Stimulated activated memory B cell treated with anti-CD40 and anti-IgM and Interleukin-4, amounts not matched to agents 10 μg/mL and 1 μg/mL and 100 μg/mL, for 72 hours (primary cell): Measurements from ENCODE around the gene TOP3B.
A peak's percentile ranks its signal among the peaks of the same experiment; 100 is the strongest.

Experiments
- ATAC-seq: fragments of 150-1000 bp; cut with Tn5 transposase; 2 replicates; pipeline ENCODE4 v1.10.0; 2021
- H3K27ac Mint-ChIP-seq: one replicate; pipeline ENCODE4 v1.8.0; 2022; ENCODE audit warnings: mild to moderate bottlenecking, mixed read lengths
- H3K27me3 Mint-ChIP-seq: one replicate; pipeline ENCODE4 v1.8.0; 2022; ENCODE audit warnings: mixed read lengths
- H3K36me3 Mint-ChIP-seq: one replicate; pipeline ENCODE4 v1.8.0; 2022; ENCODE audit warnings: mixed read lengths
- H3K4me1 Mint-ChIP-seq: one replicate; pipeline ENCODE4 v1.8.0; 2022; ENCODE audit warnings: mixed read lengths
- H3K4me3 Mint-ChIP-seq: one replicate; pipeline ENCODE4 v1.8.0; 2022; ENCODE audit warnings: mild to moderate bottlenecking, moderate library complexity, mixed read lengths
- H3K9me3 Mint-ChIP-seq: one replicate; pipeline ENCODE4 v1.8.0; 2022; ENCODE audit warnings: mixed read lengths

The TOP3B gene, protein sequence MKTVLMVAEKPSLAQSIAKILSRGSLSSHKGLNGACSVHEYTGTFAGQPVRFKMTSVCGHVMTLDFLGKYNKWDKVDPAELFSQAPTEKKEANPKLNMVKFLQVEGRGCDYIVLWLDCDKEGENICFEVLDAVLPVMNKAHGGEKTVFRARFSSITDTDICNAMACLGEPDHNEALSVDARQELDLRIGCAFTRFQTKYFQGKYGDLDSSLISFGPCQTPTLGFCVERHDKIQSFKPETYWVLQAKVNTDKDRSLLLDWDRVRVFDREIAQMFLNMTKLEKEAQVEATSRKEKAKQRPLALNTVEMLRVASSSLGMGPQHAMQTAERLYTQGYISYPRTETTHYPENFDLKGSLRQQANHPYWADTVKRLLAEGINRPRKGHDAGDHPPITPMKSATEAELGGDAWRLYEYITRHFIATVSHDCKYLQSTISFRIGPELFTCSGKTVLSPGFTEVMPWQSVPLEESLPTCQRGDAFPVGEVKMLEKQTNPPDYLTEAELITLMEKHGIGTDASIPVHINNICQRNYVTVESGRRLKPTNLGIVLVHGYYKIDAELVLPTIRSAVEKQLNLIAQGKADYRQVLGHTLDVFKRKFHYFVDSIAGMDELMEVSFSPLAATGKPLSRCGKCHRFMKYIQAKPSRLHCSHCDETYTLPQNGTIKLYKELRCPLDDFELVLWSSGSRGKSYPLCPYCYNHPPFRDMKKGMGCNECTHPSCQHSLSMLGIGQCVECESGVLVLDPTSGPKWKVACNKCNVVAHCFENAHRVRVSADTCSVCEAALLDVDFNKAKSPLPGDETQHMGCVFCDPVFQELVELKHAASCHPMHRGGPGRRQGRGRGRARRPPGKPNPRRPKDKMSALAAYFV

DNA sequence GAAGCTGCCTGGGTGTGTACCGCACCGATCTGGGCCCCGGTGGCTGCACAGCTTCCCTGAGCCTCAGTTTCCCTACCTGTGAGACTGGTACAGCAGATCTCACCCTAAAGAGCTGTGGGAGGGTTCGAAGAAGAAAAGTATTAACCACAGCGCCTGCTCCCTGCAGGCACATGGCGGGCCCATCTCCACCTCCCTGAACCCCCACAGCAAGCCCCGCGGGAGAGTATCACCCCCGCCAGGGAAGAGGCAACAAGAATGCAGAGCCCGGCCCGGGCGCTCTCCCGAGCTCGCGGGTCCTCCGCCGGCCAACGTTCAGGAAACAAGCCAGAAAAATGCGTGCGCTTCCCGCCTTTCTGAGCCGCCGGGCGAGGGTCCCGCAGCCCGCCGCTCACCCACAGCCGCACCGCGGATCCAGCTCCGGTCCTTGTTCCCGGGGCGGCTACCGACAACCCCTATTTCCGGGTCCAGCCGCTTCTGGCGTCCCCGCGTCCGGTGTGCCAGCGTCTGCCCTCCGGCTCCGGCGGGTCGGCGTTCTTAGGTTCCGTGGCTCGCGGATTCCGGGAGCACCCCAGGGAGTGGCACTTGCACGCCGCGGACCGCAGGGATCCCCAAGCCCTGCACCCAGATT, at the start of gene TOP3B:
Gene TOP3B (minus strand): TSS at position 450 of the 628 bp plus-strand sequence. CDS start 7,078 bp downstream, outside the sequence.
- Mint-ChIP-seq H3K27me3 (no peaks in the 10 kb centered on the region), H3K36me3 (peaks cover 14% of the 10 kb centered on the region), H3K9me3 (no peaks in the 10 kb centered on the region), H3K4me1 (peaks cover 55% of the 10 kb centered on the region), H3K27ac (peak within 1 kb of the TSS; percentile 92), H3K4me3 (peak within 1 kb of the TSS; percentile 90)
- ATAC-seq = peak; percentile 90

DNA sequence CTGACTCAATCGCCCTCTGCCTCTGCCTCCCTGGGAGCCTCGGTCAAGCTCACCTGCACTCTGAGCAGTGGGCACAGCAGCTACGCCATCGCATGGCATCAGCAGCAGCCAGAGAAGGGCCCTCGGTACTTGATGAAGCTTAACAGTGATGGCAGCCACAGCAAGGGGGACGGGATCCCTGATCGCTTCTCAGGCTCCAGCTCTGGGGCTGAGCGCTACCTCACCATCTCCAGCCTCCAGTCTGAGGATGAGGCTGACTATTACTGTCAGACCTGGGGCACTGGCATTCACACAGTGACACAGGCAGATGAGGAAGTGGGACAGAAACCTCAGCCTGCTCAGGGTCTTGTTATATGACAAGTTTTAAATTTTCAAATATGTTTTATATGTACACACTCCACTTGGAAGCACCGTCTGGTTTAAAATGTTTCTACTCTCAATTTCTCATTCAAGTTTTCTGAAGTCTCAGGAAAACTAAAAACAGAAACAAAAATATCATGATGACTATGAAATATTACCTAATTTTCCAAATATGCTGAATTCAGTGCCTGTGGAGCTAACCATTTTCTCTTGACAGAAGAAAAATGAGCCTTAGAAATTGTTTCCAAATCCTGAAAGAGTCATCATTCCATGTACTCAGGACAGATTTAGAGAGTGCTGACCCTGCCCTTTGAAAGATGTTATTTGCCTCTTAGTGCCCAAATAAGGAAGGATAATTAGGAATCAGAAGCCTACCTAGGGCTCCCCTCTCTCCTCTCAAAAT, 48.8 kb upstream of the TOP3B start:
- peak; percentile 83 for ATAC-seq
- Mint-ChIP-seq H3K9me3 (no peaks in the 10 kb centered on the region), H3K36me3 (no peaks in the 10 kb centered on the region), H3K4me3 (peak overlapping the region; percentile 78), H3K27me3 (no peaks in the 10 kb centered on the region), H3K4me1 (peaks cover 72% of the 10 kb centered on the region), H3K27ac (peak overlapping the region; percentile 94)

DNA sequence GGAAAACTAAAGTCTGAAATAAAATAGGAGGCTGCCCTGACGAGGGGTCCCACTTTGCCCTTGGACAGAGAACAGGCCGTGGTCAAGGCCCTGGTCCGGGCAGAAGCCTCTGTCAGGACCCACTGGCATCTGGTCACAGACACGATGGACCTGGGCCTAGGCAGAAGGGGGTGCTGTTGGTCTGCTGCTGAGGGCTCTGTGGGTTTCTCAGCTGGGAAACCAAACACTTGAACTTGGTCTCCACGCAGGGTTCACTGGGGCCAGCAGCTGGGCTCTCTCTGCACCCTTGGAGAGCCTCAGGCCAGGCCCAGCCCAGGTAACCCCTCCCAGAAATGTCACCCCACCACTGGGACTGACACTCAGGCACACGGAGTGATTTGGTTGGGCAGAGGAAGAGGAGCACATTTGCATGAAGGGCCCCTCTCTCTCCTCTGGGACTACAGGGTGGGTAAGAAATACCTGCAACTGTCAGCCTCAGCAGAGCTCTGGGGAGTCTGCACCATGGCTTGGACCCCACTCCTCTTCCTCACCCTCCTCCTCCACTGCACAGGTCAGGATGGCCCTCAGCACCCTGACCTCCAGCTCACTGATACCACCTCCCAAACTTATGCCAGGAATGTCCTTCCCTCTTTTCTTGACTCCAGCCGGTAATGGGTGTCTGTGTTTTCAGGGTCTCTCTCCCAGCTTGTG, 48.1 kb upstream of the TOP3B start:
- peak; percentile 89 for ATAC-seq
- Mint-ChIP-seq H3K27me3 (no peaks in the 10 kb centered on the region), H3K9me3 (no peaks in the 10 kb centered on the region), H3K27ac (peak overlapping the region; percentile 94), H3K4me3 (peak overlapping the region; percentile 78), H3K4me1 (peaks cover 72% of the 10 kb centered on the region), H3K36me3 (no peaks in the 10 kb centered on the region)

DNA sequence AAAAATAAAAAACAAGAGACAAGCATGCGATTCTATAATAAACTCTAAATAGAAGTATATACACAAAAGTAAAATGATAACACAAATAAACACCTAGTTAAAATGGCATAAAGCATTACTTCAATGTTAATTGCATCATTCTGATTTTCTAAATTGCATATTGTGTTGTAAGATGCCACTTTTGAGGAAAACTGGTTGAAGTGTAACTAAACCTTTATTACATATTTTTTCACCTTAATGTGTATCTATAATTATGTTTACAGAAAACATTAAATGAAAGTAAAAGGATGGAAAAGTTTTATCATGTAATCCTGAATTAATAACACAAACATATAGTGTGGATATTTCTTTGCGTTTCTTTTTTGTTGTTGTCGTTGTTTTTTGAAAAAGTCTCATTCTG, 45.4 kb upstream of the TOP3B start:
- Mint-ChIP-seq H3K27ac (peak overlapping the region; percentile 97), H3K4me1 (peaks cover 61% of the 10 kb centered on the region), H3K9me3 (no peaks in the 10 kb centered on the region), H3K27me3 (no peaks in the 10 kb centered on the region), H3K4me3 (no peak overlapping the region), H3K36me3 (peaks cover 15% of the 10 kb centered on the region)
- no peak for ATAC-seq

DNA sequence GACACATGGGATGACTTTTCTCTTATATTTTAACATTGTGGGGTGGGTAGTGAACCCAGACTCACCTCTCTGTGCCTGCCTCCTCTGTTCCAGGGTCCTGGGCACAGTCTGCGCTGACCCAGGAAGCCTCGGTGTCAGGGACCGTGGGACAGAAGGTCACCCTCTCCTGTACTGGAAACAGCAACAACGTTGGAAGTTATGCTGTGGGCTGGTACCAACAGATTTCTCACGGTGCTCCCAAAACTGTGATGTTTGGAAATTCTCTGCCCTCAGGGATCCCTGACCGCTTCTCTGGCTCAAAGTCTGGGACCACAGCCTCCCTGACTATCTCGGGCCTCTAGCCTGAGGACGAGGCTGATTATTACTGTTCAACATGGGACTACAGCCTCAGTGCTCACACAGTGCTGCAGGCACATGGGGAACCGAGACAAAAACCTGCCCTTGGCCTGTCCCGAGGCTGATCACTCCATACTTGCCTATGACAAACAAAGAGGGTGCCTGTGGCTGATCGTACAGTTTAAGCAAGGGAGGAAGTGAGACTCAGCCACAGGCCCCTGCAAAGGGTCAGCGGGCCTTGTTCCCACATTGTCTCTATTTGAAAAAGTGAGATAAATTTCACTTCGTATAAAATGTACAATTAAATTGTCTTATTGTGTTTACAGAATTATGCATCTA, 43.7 kb upstream of the TOP3B start:
- Mint-ChIP-seq H3K27me3 (no peaks in the 10 kb centered on the region), H3K4me1 (peaks cover 49% of the 10 kb centered on the region), H3K36me3 (peaks cover 22% of the 10 kb centered on the region), H3K27ac (peak overlapping the region; percentile 97), H3K9me3 (no peaks in the 10 kb centered on the region), H3K4me3 (peak overlapping the region; percentile 59)
- peak; percentile 76 for ATAC-seq

DNA sequence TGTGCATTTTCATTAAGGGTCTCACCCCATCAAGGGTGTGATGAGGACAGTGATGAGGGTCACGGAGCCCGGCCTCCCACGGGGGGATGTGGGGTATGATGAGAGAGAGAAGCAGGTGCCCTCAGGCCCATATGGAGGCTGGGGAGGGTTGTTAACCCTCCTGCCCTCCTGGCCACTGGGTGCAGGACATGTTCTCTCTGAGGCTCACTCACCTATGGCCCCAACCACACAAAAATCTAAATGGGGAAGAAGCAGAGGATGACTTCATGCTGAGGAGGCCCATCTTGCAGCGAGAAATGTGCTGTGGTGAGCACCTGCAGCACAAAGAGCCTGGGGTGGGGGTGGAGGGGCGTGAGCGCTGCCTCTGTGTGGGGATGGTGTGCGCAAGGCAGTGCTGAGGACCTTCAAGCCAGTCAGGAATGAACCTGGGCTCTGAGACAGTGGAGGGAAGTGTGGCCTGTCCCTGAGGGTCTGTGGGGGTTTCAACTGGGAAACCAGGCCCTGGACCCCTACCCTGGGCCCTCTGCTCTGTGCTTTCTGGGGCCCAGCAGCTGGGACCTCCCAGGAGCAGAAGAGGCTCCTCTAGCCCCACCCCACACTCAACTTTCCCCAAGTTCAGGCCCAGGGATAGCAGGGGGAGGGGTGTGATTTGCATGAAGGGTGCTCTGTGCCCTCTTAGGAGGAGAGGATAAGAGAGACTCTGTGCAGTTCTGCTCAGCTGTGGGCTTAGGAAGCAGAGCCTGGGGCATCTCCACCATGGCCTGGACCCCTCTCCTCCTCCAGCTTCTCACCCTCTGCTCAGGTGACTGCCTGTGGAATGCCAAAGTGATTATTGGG, 43.0 kb upstream of the TOP3B start:
- Mint-ChIP-seq H3K4me1 (peaks cover 42% of the 10 kb centered on the region), H3K4me3 (peak overlapping the region; percentile 59), H3K27me3 (no peaks in the 10 kb centered on the region), H3K27ac (peak overlapping the region; percentile 97), H3K9me3 (no peaks in the 10 kb centered on the region), H3K36me3 (peaks cover 27% of the 10 kb centered on the region)
- peak; percentile 72 for ATAC-seq

DNA sequence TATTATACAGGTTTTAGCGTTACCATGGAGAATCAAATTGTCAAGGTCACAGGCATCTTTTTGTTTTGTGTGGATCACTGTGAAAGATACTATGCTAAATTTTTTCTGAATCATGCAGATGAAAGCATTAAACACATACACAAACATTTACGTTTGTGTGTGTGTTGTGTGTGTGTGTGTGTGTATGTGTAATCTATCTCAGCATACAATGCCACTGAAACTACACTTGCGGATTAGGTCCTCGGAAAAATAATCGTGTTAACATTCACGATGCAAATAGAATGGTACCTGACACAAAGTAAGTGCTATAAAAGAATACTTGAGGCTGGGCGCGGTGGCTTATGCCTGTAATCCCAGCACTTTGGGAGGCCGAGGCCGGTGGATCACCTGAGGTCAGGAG, 41.9 kb upstream of the TOP3B start:
- Mint-ChIP-seq H3K27me3 (no peaks in the 10 kb centered on the region), H3K4me3 (no peak overlapping the region), H3K27ac (peak overlapping the region; percentile 97), H3K4me1 (peaks cover 33% of the 10 kb centered on the region), H3K36me3 (peaks cover 34% of the 10 kb centered on the region), H3K9me3 (no peaks in the 10 kb centered on the region)
- no peak for ATAC-seq

DNA sequence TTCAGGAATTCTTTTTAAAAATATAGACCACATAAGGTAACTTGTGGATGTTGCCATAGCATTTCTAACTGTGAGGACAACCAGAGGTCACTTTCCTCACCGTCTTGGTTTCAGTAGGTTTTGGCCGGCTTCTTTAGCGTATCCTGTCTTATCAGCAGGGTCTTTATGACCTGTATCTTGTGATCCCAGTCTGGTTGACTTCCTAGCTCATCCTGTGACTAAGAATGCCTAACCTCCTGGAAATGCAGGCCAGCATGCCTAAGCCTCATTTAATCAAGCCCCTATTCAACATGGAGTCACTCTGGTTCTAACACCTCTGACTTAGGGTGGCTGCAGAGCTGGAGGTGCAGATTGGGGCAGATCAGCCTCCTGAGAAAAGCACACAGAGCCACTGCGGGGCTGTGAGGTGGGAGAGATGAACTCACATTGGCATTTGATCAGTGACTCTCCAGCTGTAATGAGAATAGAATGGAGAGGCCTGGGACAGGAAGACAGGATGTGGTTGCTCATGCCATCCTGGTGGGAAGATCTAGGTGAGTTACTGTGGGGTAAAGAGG, 41.1 kb upstream of the TOP3B start:
- peak overlapping the region; percentile 97 for H3K27ac Mint-ChIP-seq
- ATAC-seq = no peak
- H3K9me3 Mint-ChIP-seq = no peaks in the 10 kb centered on the region
- H3K36me3 Mint-ChIP-seq = peaks cover 40% of the 10 kb centered on the region
- no peaks in the 10 kb centered on the region for H3K27me3 Mint-ChIP-seq
- H3K4me3 Mint-ChIP-seq = no peak overlapping the region
- peaks cover 31% of the 10 kb centered on the region for H3K4me1 Mint-ChIP-seq

DNA sequence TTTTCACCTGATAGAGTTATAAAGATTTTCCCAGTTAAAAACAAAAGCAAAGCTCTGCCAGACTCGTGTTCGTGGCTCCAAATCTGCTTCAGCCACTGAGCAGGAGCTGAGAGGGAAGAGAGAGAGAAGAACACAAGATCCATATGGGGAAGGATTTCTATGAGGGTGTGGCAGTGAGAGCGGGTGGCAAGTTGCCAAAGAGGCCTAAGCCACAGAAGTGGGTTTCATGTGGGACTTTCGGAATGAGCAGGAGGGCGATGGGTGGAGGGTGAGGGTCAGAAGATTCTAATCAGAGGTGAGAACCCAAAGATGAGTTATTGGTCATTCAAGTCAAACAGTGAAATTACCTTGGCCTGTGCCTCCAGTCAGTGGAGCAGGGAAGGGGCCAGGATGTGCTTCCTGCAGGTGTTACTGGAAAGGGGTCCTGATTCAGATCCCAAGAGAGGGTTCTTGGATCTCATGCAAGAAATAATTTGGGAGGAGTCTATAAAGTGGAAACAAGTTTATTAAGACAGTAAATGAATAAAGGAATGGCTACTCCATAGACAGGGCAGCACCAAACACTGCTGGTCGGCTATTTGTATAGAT, 40.5 kb upstream of the TOP3B start:
- Mint-ChIP-seq H3K27ac (peak overlapping the region; percentile 97), H3K4me1 (peaks cover 31% of the 10 kb centered on the region), H3K9me3 (no peaks in the 10 kb centered on the region), H3K36me3 (peaks cover 45% of the 10 kb centered on the region), H3K27me3 (no peaks in the 10 kb centered on the region), H3K4me3 (no peak overlapping the region)
- no peak for ATAC-seq

DNA sequence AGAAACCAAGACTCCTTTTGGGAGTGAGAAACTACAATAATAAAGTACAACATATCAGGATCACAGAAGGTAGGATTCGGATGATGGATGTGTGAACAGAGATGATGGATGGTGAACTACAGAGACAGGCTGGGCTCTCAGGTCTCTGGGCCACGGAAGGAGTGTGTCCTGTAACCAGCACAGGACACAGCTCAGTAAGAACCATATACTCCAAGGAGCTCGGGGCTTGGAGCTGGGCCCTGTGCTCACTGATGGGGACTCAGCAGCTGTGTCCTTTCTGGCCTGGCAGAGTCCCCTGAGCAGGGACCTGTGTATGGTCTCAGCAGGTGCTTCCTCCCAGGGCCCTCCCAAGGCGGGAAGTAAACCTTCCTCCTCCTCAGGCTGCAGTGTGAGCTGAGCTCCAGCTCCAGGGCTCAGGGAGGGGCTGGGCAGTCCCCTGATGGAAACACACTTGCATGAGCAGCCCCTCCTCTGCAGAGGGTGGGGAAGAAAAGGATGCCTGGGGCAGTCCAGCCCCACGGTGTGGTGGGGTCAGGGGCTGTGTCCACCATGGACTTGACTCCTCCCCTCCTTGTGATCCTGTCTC, 39.8 kb upstream of the TOP3B start:
- no peak for ATAC-seq
- peak overlapping the region; percentile 97 for H3K27ac Mint-ChIP-seq
- H3K9me3 Mint-ChIP-seq = no peaks in the 10 kb centered on the region
- no peaks in the 10 kb centered on the region for H3K27me3 Mint-ChIP-seq
- peaks cover 47% of the 10 kb centered on the region for H3K36me3 Mint-ChIP-seq
- no peak overlapping the region for H3K4me3 Mint-ChIP-seq
- peaks cover 31% of the 10 kb centered on the region for H3K4me1 Mint-ChIP-seq

DNA sequence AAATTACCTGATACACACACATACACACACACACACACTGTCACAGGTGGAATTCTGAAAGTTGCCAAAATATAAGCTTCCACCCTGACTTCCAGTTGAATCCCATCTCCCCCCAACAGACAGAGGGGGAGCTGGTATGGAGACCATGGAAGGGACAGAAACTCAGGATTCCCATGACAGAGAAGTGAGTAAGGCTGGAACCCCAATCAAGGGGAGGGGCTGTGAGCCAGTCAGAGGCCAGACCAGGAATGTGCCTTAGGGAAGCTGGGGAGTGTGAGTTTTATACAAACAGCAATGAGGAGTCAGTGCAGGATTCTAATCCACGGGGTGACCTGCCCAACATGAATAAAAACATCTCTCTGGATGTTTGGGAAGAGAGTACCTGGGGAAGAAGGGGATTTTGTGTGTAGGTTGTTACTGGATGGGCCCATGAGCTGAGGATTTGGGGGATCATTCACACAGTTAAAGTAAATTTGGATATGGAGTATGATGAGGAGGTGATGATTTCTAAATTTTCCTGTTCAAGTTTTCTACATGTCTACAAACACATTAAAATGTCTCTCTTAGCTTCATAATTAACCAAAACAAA, 38.7 kb upstream of the TOP3B start:
- peak overlapping the region; percentile 97 for H3K27ac Mint-ChIP-seq
- no peak for ATAC-seq

DNA sequence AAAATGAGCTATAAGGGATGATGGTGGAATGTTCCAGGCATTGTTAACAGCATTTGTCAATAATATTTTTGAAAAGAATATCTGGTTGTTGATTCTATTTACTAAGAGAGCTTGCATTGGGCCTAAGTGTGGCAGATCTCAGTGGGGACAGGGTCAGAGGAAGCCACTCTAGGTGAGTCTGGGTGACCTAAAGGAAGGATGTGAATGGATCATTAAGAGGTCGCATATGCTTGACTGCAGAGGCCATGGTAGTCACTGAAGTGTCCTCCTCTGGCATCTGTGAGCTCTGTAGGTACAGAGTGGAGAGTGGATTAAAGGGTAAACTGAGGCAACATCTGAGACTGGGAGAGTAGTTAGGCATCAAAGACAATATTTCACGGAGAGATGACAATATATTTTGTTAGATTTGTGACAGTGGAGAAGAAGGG, 37.9 kb upstream of the TOP3B start:
- H3K27me3 Mint-ChIP-seq = no peaks in the 10 kb centered on the region
- no peak for ATAC-seq
- H3K4me1 Mint-ChIP-seq = peaks cover 14% of the 10 kb centered on the region
- no peaks in the 10 kb centered on the region for H3K9me3 Mint-ChIP-seq
- H3K4me3 Mint-ChIP-seq = no peak overlapping the region
- H3K27ac Mint-ChIP-seq = peak overlapping the region; percentile 50
- H3K36me3 Mint-ChIP-seq = peaks cover 47% of the 10 kb centered on the region

More for the DNA sequence above, 38.7 kb upstream of the TOP3B start:
- no peaks in the 10 kb centered on the region for H3K27me3 Mint-ChIP-seq
- no peaks in the 10 kb centered on the region for H3K9me3 Mint-ChIP-seq
- H3K36me3 Mint-ChIP-seq = peaks cover 47% of the 10 kb centered on the region
- H3K4me3 Mint-ChIP-seq = no peak overlapping the region
- H3K4me1 Mint-ChIP-seq = peaks cover 22% of the 10 kb centered on the region
